ENCODE results near the gene PLEKHO2.
"Not testable (repeated sequence)": the region's sequence is repeated elsewhere in the genome, so short reads cannot be mapped to it uniquely, and the experiment has no call there.

The PLEKHO2 gene, protein sequence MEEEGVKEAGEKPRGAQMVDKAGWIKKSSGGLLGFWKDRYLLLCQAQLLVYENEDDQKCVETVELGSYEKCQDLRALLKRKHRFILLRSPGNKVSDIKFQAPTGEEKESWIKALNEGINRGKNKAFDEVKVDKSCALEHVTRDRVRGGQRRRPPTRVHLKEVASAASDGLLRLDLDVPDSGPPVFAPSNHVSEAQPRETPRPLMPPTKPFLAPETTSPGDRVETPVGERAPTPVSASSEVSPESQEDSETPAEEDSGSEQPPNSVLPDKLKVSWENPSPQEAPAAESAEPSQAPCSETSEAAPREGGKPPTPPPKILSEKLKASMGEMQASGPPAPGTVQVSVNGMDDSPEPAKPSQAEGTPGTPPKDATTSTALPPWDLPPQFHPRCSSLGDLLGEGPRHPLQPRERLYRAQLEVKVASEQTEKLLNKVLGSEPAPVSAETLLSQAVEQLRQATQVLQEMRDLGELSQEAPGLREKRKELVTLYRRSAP

GRCh38 chr15:64841344-64842095, at the start of gene PLEKHO2:
PLEKHO2 (plus strand) TSS chr15:64841915; CDS start chr15:64842017, 102 bp downstream.
- peak in 57 of 58 donors; percentile 28 to 97 (median 91) for DNase-seq

- DNase-seq: no peak
Measured at GRCh38 chr15:64792282-64792681, 49.4 kb upstream of the PLEKHO2 start.

- DNase-seq: not testable (repeated sequence)
Measured at GRCh38 chr15:64795299-64795698, 46.4 kb upstream of the PLEKHO2 start.

DNA sequence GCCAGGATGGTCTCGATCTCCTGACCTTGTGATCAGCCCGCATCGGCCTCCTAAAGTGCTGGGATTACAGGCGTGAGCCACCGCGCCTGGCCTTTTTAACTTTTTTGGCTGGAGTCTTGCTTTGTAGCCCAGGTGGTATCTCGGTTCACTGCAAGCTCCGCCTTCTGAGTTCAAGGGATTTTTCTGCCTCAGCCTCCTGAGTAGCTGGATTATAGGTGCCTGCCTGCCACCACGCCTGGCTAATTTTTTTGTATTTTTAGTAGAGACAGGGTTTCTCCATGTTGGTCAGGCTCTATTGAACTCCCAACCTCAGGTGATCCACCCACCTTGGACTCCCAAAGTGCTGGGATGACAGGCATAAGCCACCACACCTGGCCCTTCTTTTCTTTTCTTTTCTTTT, 45.8 kb upstream of the PLEKHO2 start:
- DNase-seq: not testable (repeated sequence)

DNA sequence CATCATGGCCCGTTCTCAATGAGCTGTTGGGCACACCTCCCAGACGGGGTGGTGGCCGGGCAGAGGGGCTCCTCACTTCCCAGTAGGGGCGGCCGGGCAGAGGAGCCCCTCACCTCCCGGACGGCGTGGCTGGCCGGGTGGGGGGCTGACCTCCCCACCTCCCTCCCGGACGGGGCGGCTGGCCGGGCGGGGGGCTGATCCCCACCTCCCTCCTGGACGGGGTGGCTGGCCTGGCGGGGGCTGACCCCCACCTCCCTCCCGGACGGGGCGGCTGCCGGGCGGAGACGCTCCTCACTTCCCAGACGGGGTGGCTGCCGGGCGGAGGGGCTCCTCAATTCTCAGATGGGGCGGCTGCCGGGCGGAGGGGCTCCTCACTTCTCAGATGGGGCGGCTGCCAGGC, 42.8 kb upstream of the PLEKHO2 start:
- not testable (repeated sequence) for DNase-seq

- DNase-seq: no peak
Measured at GRCh38 chr15:64800476-64800875, 41.2 kb upstream of the PLEKHO2 start.

- DNase-seq: no peak
Measured at GRCh38 chr15:64803526-64803925, 38.2 kb upstream of the PLEKHO2 start.

GRCh38 chr15:64804619-64805018, 37.1 kb upstream of the PLEKHO2 start:
- no peak for DNase-seq

GRCh38 chr15:64806509-64806908, 35.2 kb upstream of the PLEKHO2 start:
- no peak for DNase-seq

DNA sequence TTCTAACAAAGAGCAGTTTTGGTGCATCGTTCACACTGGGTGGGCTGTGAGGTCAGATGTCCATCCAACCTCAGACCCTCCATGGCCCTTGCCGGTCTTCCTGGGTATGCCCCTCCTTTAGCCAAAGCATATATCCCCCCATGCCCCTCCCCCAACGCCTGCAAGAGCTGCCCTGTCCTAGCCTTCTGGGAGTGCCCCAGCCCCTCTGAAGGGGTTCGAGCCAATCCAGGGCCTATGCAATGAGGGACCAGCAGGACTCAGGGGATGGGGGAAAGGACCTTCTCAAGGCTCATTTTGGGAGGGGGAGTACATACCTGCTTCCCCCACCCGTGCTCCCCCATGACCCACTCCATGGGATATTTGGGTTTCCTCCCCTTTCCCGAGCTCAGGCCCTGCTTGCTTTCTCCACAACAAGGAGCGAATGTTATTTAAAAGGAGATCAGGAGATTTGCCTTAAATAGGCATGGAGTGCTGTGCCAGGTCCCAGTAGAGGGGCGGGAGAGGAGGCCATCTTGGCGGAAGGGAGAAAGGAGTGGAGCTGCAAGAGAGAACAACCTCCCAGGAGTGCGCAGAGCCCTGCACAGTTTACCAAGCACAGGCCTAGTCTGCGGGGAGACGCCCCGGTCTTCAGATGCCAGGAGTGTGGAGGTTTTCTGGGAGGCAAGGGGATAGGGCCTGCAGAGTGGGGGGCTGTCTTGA, 34.5 kb upstream of the PLEKHO2 start:
- no peak for DNase-seq

DNA sequence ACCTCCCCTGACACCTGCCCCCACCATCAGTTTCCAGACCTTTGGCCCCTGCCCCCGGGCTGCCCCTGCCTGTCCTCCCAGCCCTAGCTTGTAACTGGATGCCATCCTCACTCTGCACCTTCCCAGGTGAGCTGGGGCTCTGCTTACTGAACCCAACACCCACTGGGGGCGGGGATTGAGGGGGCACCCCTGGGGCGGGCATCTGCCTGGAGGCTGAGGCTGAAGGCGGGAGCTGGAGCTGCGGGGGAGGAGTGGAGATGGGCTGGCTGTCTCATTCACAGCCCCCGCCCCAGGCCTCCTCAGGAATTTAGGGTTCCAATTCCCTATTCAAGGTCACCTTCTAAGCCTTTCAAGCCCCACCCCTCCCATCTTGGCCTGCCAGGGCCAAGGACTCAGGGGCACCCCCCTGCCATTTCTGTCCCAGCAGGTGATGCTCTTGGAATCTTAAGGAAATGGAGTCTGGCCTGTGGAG, 33.9 kb upstream of the PLEKHO2 start:
- no peak for DNase-seq

- DNase-seq: no peak
Measured at GRCh38 chr15:64808785-64809453, 32.8 kb upstream of the PLEKHO2 start.

- peak in 55 of 58 donors; percentile 4 to 83 (median 46) for DNase-seq
Measured at GRCh38 chr15:64809649-64810496, 31.8 kb upstream of the PLEKHO2 start.

DNA sequence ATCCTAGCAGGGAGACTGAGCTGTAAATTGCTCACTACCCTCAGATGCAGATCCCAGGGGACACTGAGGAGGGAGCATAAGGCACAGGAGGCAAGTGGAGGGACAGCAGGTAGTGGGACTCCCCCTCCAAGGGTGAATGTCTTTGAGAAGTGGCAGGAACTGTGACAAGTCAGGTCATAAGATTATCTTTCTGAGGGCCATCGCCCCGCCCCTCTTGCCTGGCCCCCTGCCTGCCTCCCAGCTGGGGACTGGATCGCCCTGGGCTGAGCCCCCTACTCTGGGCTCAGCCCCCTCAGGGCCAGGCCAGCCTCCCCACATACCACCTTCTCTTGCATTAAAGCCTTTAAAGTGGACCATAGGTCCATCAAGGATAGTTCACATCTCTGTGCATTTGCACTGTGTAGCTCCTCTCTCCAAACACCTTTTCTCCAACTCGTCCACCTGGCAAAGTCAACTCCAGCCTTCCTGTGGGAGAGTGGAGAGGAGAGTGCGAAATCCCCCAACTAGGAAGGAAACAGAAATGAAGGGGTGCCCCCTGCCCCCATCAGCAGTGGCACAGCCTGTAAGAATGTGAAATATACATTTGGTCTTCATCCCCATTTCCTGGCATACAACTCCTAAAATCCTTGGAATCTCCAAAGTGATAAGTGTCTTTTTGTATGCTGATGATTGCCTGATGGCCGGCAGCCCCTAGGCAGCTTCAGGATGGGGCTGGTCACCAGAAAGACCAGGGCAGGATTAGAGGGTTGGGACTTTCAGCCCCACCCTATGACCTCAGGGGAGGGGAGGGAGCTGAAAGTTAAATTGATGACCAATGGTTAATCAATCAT, 31.0 kb upstream of the PLEKHO2 start:
- no peak for DNase-seq

DNA sequence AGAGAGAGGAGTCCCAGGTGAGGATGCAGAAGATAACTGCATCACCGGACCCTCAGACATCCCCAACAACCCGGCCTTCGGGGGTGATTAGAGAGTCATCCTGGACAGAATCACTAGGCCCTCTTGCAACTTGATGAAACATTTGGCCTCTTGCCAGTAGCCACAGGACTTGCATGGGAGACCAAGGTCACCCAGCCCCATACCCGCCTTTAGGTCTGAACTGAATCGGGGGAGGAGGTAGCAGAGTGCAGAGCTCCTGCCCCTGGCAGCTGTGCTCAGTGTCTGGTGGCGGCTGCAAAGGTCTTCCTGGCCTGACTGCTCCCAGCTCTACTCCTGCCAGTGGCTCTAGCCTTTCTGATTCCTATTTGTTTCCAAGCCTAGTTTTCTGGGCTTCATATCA, 28.6 kb upstream of the PLEKHO2 start:
- no peak for DNase-seq

- not testable (repeated sequence) for DNase-seq
Measured at GRCh38 chr15:64814283-64814682, 27.4 kb upstream of the PLEKHO2 start.

- DNase-seq: not testable (repeated sequence)
Measured at GRCh38 chr15:64814965-64815364, 26.8 kb upstream of the PLEKHO2 start.

DNA sequence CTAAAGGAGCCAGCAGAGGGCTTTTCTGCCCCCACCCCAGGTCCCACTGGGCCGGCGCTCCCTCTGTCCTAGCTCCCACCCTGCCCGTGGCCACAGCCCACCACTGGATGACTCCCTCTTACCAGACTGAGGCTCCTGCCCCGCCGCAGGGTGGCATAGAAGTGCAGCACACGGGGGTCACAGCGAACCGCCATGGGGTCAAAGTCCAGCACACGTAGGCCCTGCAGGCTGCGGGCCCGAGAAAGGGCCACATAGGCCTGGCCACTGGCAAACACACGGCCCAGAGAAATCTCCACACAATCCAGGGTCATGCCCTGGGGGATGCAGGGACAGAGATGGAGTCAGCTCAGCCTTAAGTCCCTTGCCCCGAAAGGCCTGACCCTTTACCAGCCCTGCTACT, 25.3 kb upstream of the PLEKHO2 start:
- DNase-seq: no peak

GRCh38 chr15:64824929-64825430, 16.7 kb upstream of the PLEKHO2 start:
- no peak for DNase-seq

All from anterior cingulate cortex (tissue), 58 donors.